ENCODE data around the gene PDE4D.

Gene PDE4D

GRCh38 chr5:58937031-58937681 is 956.4 kb downstream of the PDE4D start:
- H3K4me2 ChIP-seq (ENCODE audit: low read depth, low read length): no peak overlapping the region
- H3K27ac ChIP-seq (ENCODE audit: low read length): no peak overlapping the region
- H3K36me3 ChIP-seq (replicated peaks; ENCODE audit: insufficient read depth, low read length): no peaks in the 10 kb centered on the region
- TF ChIP-seq CTCF (IDR thresholded peaks at IDR 0.05; ENCODE audit: low read length): no peak
- no peak for TF ChIP-seq EZH2 (optimal IDR thresholded peaks at IDR 0.05; ENCODE audit: low read depth, low read length)
- no peak for TF ChIP-seq EZH2phosphoT487 (IDR thresholded peaks at IDR 0.05; ENCODE audit: low read length)
- no peaks in the 10 kb centered on the region for H3K9me2 ChIP-seq (replicated peaks; ENCODE audit: insufficient read depth, low read length)
- no peaks in the 10 kb centered on the region for H3K27me3 ChIP-seq (replicated peaks; ENCODE audit: insufficient read depth, low read length)
- H2AFZ ChIP-seq (ENCODE audit: low read length): no peak overlapping the region
- no peaks in the 10 kb centered on the region for H3K79me2 ChIP-seq (ENCODE audit: low read length)
- H3K9me3 ChIP-seq (replicated peaks; ENCODE audit: insufficient read depth, low read length): no peaks in the 10 kb centered on the region
- H3K9ac ChIP-seq (ENCODE audit: low read length): no peak overlapping the region
- H3K4me3 ChIP-seq (ENCODE audit: low read length): no peak overlapping the region
- H3F3A ChIP-seq (ENCODE audit: insufficient read depth, low read length): no peaks in the 10 kb centered on the region
- no peak for DNase-seq
- H4K20me1 ChIP-seq (ENCODE audit: insufficient read depth, low read length): no peaks in the 10 kb centered on the region
- no peaks in the 10 kb centered on the region for H3K4me1 ChIP-seq (ENCODE audit: low read length)

DNA sequence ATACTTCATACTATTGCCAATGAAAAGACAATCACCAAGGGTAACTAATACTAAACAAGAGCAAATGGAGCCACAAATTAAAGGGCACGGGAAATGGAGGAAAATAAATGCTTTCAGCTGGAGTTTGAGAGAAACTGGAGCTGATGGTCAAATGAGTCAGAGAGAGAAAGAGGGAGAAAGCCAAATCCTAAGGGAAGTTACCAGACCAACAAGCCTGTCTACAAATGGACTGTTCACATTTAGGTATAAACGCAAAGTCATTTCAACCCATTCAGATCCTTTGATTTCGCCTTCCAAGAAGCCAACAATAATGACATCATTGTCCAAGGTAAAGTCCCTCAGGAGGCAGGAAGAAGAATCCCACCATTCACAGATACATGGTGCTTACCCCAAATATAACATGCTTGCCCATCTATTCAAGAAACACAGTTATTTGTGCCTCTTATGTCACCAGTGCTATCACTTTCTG is 958.9 kb downstream of the PDE4D start:
- Histone ChIP-seq H3F3A (ENCODE audit: insufficient read depth, low read length) (no peaks in the 10 kb centered on the region), H3K27ac (ENCODE audit: low read length) (no peak overlapping the region), H3K36me3 (replicated peaks; ENCODE audit: insufficient read depth, low read length) (no peaks in the 10 kb centered on the region), H3K4me3 (ENCODE audit: low read length) (no peak overlapping the region), H3K79me2 (ENCODE audit: low read length) (no peaks in the 10 kb centered on the region), H3K27me3 (replicated peaks; ENCODE audit: insufficient read depth, low read length) (no peaks in the 10 kb centered on the region), H3K9ac (ENCODE audit: low read length) (no peak overlapping the region), H3K9me2 (replicated peaks; ENCODE audit: insufficient read depth, low read length) (no peaks in the 10 kb centered on the region), H3K4me2 (ENCODE audit: low read depth, low read length) (no peak overlapping the region), H3K9me3 (replicated peaks; ENCODE audit: insufficient read depth, low read length) (no peaks in the 10 kb centered on the region), H2AFZ (ENCODE audit: low read length) (no peak overlapping the region), H3K4me1 (ENCODE audit: low read length) (no peaks in the 10 kb centered on the region), H4K20me1 (ENCODE audit: insufficient read depth, low read length) (no peaks in the 10 kb centered on the region)
- DNase-seq: no peak
- TF ChIP-seq EZH2 (optimal IDR thresholded peaks at IDR 0.05; ENCODE audit: low read depth, low read length) (no peak), CTCF (IDR thresholded peaks at IDR 0.05; ENCODE audit: low read length) (no peak), EZH2phosphoT487 (IDR thresholded peaks at IDR 0.05; ENCODE audit: low read length) (no peak)

- TF ChIP-seq EZH2phosphoT487 (IDR thresholded peaks at IDR 0.05; ENCODE audit: low read length) (no peak), EZH2 (optimal IDR thresholded peaks at IDR 0.05; ENCODE audit: low read depth, low read length) (no peak), CTCF (IDR thresholded peaks at IDR 0.05; ENCODE audit: low read length) (no peak)
- no peaks in the 10 kb centered on the region for H4K20me1 ChIP-seq (ENCODE audit: insufficient read depth, low read length)
- H3F3A ChIP-seq (ENCODE audit: insufficient read depth, low read length): no peaks in the 10 kb centered on the region
- no peak overlapping the region for H3K27ac ChIP-seq (ENCODE audit: low read length)
- no peak overlapping the region for H3K4me3 ChIP-seq (ENCODE audit: low read length)
- no peaks in the 10 kb centered on the region for H3K27me3 ChIP-seq (replicated peaks; ENCODE audit: insufficient read depth, low read length)
- H3K9me3 ChIP-seq (replicated peaks; ENCODE audit: insufficient read depth, low read length): no peaks in the 10 kb centered on the region
- no peak for DNase-seq
- no peaks in the 10 kb centered on the region for H3K79me2 ChIP-seq (ENCODE audit: low read length)
- H2AFZ ChIP-seq (ENCODE audit: low read length): no peak overlapping the region
- no peak overlapping the region for H3K9ac ChIP-seq (ENCODE audit: low read length)
- no peaks in the 10 kb centered on the region for H3K36me3 ChIP-seq (replicated peaks; ENCODE audit: insufficient read depth, low read length)
- no peaks in the 10 kb centered on the region for H3K4me1 ChIP-seq (ENCODE audit: low read length)
- no peaks in the 10 kb centered on the region for H3K9me2 ChIP-seq (replicated peaks; ENCODE audit: insufficient read depth, low read length)
- no peak overlapping the region for H3K4me2 ChIP-seq (ENCODE audit: low read depth, low read length)
Observed at GRCh38 chr5:58933891-58934628, 959.5 kb downstream of the PDE4D start.

Data from MM.1S (cell line).